PC-3 (cell line): ENCODE measurements around the gene GBF1. TPM values are rescaled to one million over a fixed set of nuclear protein-coding genes. Genes with fewer than 3 reads are reported as not detected.

ENCODE experiments used
- ATAC-seq: fragments of 200-7000 bp; cut with Tn5 transposase; 2 replicates; pipeline ENCODE4 v1.9.1; 2020; ENCODE audit warnings: mild to moderate bottlenecking, moderate library complexity
- BruUV-seq: library from RNA; stranded (reverse); fragments of 400-500 nt; replicated peaks from 2 replicates; lab custom pipeline; 2021; lab: Mats Ljungman, UMichigan
- CTCF ChIA-PET: fragments of 300-600 bp; sonication (Branson Sonifier 250); formaldehyde crosslinking; loops from one replicate; lab custom pipeline; 2022; ENCODE audit warnings: antibody characterized with exemption; lab: Charles Lee
- POLR2A ChIA-PET: fragments of 300-600 bp; sonication (Branson Sonifier 250); formaldehyde crosslinking; loops from one replicate; lab custom pipeline; 2022; ENCODE audit warnings: antibody characterized with exemption; ENCODE audit not compliant: unreplicated experiment; lab: Charles Lee
- DNase-seq: peaks from one replicate; pipeline ENCODE4 v3.0.0-alpha.2; 2015
- H2AFZ ChIP-seq: fragments of 300-600 bp; sonication (generic); 2 replicates; pipeline ENCODE4 v1.6.0; 2016; ENCODE audit warnings: antibody characterized with exemption, low read length
- H3F3A ChIP-seq: fragments of 300-600 bp; sonication (generic); one replicate; pipeline ENCODE4 v1.6.0; 2017; ENCODE audit warnings: antibody characterized with exemption, low read length, control low read depth, mild to moderate bottlenecking; ENCODE audit not compliant: unreplicated experiment
- H3K27ac ChIP-seq: fragments of 300-600 bp; sonication (generic); 2 replicates; pipeline ENCODE4 v1.5.1; 2016; ENCODE audit warnings: mild to moderate bottlenecking, low read length
- H3K27me3 ChIP-seq: fragments of 300-600 bp; sonication (generic); 2 replicates; pipeline ENCODE4 v1.6.1; 2016; ENCODE audit warnings: low read length, mixed read lengths
- H3K36me3 ChIP-seq: fragments of 300-600 bp; sonication (generic); 2 replicates; pipeline ENCODE4 v1.6.1; 2016; ENCODE audit warnings: low read depth, mixed run types, low read length, mixed read lengths
- H3K4me1 ChIP-seq: fragments of 300-600 bp; sonication (generic); 2 replicates; pipeline ENCODE4 v1.5.1; 2016; ENCODE audit warnings: low read length; ENCODE audit not compliant: insufficient read depth
- H3K4me2 ChIP-seq: fragments of 300-600 bp; sonication (generic); 2 replicates; pipeline ENCODE4 v1.6.0; 2016; ENCODE audit warnings: low read length
- H3K4me3 ChIP-seq: fragments of 300-600 bp; sonication (generic); 2 replicates; pipeline ENCODE4 v1.5.1; 2016; ENCODE audit warnings: mild to moderate bottlenecking, low read length, mixed read lengths
- H3K79me2 ChIP-seq: fragments of 300-600 bp; sonication (generic); 2 replicates; pipeline ENCODE4 v1.6.1; 2017; ENCODE audit warnings: low read length, mixed read lengths
- H3K9ac ChIP-seq: fragments of 300-600 bp; sonication (generic); 2 replicates; pipeline ENCODE4 v1.6.0; 2016; ENCODE audit warnings: mild to moderate bottlenecking, low read length
- H3K9me2 ChIP-seq: fragments of 300-600 bp; sonication (generic); replicated peaks from 2 replicates; pipeline ENCODE4 v1.6.1; 2016; ENCODE audit warnings: mixed run types, low read length, mixed read lengths
- H3K9me3 ChIP-seq: fragments of 300-600 bp; sonication (generic); 2 replicates; pipeline ENCODE4 v1.6.1; 2016; ENCODE audit warnings: low read length, mixed read lengths
- H4K20me1 ChIP-seq: fragments of 300-600 bp; sonication (generic); 2 replicates; pipeline ENCODE4 v1.6.1; 2016; ENCODE audit warnings: low read length, mixed read lengths
- EZH2 ChIP-seq: fragments of 300-600 bp; sonication (generic); IDR thresholded peaks from one replicate; pipeline ENCODE4 v1.6.1; 2017; ENCODE audit warnings: antibody characterized with exemption, mild to moderate bottlenecking, low read length; ENCODE audit not compliant: unreplicated experiment
- EZH2phosphoT487 ChIP-seq: fragments of 300-600 bp; sonication (generic); IDR thresholded peaks from 2 replicates; pipeline ENCODE4 v1.6.1; 2018; ENCODE audit warnings: mild to moderate bottlenecking, antibody characterized with exemption, low read length, borderline replicate concordance
- intact Hi-C: fragments of 100-400 bp; cut with micrococcal nuclease; formaldehyde crosslinking; loops from 2 replicates; pipeline ENCODE4 v1.9.0; 2023
- total RNA-seq: library from RNA; depleted of rRNA; stranded (reverse); fragments of >200 nt; gene quantifications from 2 replicates; pipeline ENCODE4 v1.2.3, GENCODE V29; 2014
- TF ChIP-seq, protein P1 (sequence below): fragments of 300-600 bp; sonication (generic); conservative IDR thresholded peaks from 2 replicates; pipeline ENCODE4 v1.5.1; 2017; ENCODE audit warnings: antibody characterized with exemption, low read depth, mild to moderate bottlenecking, low read length

Gene GBF1
- total RNA-seq, 1 experiment from 2014 or later: 25.2 TPM

DNA sequence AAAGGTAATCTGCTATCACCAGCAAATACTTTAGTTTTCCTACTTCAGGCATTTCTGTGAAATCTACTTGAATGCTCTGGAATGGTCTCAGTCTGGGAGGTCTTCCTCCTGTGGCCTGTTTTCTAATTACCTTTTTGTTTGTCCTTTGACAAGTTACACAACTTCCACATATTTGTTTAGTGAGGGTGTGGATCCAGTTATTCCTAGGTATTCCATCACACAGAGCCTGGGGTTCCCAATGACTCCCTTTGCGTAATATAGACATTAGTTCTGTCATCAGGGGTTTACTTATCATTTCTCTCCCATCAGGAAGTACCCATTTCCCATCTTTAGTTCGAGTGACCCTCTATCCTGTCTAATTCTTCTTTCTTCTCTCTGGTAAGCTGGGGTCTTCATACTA, 47.3 kb upstream of the GBF1 start:
- Histone ChIP-seq H3K4me3 (no peak overlapping the region), H3F3A (no peaks in the 10 kb centered on the region), H3K79me2 (no peaks in the 10 kb centered on the region), H3K36me3 (no peaks in the 10 kb centered on the region), H3K27me3 (no peaks in the 10 kb centered on the region), H3K9me2 (no peaks in the 10 kb centered on the region), H3K9ac (no peak overlapping the region), H3K9me3 (no peaks in the 10 kb centered on the region), H4K20me1 (no peaks in the 10 kb centered on the region), H3K27ac (no peak overlapping the region), H2AFZ (no peak overlapping the region), H3K4me1 (0 out of 2 replicates have a peak, but pooled peaks cover 7% of the 10 kb centered on the region), H3K4me2 (no peak overlapping the region)
- DNase-seq: peak; percentile 10
- ATAC-seq: no peak
- ChIA-PET POLR2A (no interaction called here), CTCF (no interaction called here)
- BruUV-seq: no TSS peak
- TF ChIP-seq, protein P1, sequence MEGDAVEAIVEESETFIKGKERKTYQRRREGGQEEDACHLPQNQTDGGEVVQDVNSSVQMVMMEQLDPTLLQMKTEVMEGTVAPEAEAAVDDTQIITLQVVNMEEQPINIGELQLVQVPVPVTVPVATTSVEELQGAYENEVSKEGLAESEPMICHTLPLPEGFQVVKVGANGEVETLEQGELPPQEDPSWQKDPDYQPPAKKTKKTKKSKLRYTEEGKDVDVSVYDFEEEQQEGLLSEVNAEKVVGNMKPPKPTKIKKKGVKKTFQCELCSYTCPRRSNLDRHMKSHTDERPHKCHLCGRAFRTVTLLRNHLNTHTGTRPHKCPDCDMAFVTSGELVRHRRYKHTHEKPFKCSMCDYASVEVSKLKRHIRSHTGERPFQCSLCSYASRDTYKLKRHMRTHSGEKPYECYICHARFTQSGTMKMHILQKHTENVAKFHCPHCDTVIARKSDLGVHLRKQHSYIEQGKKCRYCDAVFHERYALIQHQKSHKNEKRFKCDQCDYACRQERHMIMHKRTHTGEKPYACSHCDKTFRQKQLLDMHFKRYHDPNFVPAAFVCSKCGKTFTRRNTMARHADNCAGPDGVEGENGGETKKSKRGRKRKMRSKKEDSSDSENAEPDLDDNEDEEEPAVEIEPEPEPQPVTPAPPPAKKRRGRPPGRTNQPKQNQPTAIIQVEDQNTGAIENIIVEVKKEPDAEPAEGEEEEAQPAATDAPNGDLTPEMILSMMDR: no peak
- no peak for TF ChIP-seq EZH2
- TF ChIP-seq EZH2phosphoT487: no peak
- intact Hi-C loops: no loop called here

DNA sequence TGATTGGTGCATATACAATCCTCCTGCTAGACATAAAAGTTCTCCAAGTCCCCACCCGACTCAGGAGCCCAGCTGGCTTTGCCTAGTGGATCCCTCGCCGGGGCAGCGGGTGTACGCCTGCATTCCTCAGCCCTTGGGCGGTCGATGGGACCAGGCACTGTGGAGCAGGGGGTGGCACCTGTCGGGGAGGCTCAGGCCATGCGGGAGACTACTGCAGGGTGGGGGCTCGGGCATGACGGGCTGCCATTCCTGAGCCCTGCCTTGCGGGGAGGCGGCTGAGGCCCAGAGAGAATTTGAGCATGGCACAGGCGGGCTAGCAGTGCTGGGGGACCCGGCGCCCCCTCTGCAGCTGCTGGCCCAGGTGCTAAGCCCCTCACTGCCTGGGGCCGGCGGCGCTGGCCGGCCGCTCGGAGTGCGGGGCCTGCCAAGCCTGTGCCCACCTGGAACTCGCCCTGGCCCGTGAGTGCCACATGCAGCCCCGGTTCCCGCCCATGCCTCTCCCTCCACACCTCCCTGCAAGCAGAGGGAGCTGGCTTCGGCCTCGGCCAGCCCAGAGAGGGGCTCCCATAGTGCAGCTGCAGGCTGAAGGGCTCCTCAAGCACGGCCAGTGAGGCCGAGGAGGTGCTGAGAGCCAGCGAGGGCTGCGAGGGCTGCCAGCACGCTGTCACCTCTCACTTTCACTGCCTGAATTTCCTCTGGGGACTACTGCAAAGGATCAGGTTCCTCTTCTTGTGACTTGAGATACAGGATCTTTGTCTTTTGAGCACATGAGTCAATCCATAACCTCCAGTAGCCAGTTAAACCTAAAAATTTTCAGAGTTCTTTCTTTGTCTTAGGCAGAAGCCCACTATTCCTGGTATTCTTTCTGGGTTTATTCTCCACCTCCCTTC, 44.3 kb upstream of the GBF1 start:
- H3K27ac ChIP-seq: no peak overlapping the region
- no peaks in the 10 kb centered on the region for H3K79me2 ChIP-seq
- H2AFZ ChIP-seq: no peak overlapping the region
- DNase-seq: no peak
- no peak for ATAC-seq
- no TSS peak for BruUV-seq
- H3K9me2 ChIP-seq: no peaks in the 10 kb centered on the region
- no peaks in the 10 kb centered on the region for H3F3A ChIP-seq
- H3K4me3 ChIP-seq: no peak overlapping the region
- 0 out of 2 replicates have a peak, but pooled peaks cover 7% of the 10 kb centered on the region for H3K4me1 ChIP-seq
- intact Hi-C loops: no loop called here
- H3K27me3 ChIP-seq: no peaks in the 10 kb centered on the region
- no peaks in the 10 kb centered on the region for H4K20me1 ChIP-seq
- no peak overlapping the region for H3K4me2 ChIP-seq
- H3K9me3 ChIP-seq: no peaks in the 10 kb centered on the region
- no peaks in the 10 kb centered on the region for H3K36me3 ChIP-seq
- POLR2A ChIA-PET: no interaction called here
- CTCF ChIA-PET: no interaction called here
- TF ChIP-seq, protein P1: no peak
- no peak for TF ChIP-seq EZH2
- TF ChIP-seq EZH2phosphoT487: no peak
- no peak overlapping the region for H3K9ac ChIP-seq

DNA sequence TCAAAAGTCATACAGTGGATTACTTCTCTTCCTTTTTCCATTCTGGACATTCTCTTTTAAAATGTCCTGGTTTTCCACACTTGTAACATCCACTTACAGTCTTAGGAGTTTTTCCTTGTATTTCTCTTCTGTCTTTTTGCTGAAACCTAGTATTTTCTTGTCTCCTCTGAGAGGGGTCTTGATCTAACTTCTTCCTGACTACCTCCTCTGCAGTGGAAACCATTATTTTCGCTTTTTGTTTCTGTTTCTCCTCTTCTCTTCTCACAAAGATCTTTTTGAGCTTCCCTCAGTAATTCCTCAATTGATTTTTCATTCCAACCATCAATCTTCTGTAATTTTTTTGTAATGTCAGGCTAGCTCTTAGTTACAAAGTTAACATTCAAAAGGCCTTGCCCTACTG, 42.9 kb upstream of the GBF1 start:
- H4K20me1 ChIP-seq: no peaks in the 10 kb centered on the region
- H3K9me3 ChIP-seq: no peaks in the 10 kb centered on the region
- 0 out of 2 replicates have a peak, but pooled peaks cover 7% of the 10 kb centered on the region for H3K4me1 ChIP-seq
- H3K27ac ChIP-seq: no peak overlapping the region
- no peaks in the 10 kb centered on the region for H3K36me3 ChIP-seq
- no peak overlapping the region for H2AFZ ChIP-seq
- intact Hi-C loops: no loop called here
- no peaks in the 10 kb centered on the region for H3F3A ChIP-seq
- no peak overlapping the region for H3K4me3 ChIP-seq
- no peak for DNase-seq
- CTCF ChIA-PET: no interaction called here
- no peaks in the 10 kb centered on the region for H3K27me3 ChIP-seq
- POLR2A ChIA-PET: no interaction called here
- ATAC-seq: no peak
- no peak for TF ChIP-seq EZH2
- TF ChIP-seq, protein P1: no peak
- no peak for TF ChIP-seq EZH2phosphoT487
- H3K4me2 ChIP-seq: no peak overlapping the region
- no peaks in the 10 kb centered on the region for H3K9me2 ChIP-seq
- no peak overlapping the region for H3K9ac ChIP-seq
- BruUV-seq: no TSS peak
- no peaks in the 10 kb centered on the region for H3K79me2 ChIP-seq
